H54 (cell line): ENCODE data around the gene ATAD3B.
"Not testable (repeated sequence)": the region's sequence is repeated elsewhere in the genome, so short reads cannot be mapped to it uniquely, and the experiment has no call there.

Source experiments
- DNase-seq: peaks from one replicate; pipeline ENCODE4 v3.0.0; 2011; ENCODE audit warnings: low spot score, mixed read lengths; ENCODE audit not compliant: insufficient read length
- FAIRE-seq: peaks from 3 replicates; lab custom pipeline; 2011; peaks lifted over from hg19 to GRCh38; lab: Jason Lieb, UNC
- POLR2A ChIP-seq: IDR thresholded peaks from 2 replicates; pipeline ENCODE4 v1.6.1; 2011; ENCODE audit warnings: low read depth, mild to moderate bottlenecking, low read length

ATAD3B gene

GRCh38 chr1:1531947-1532346 is 60.4 kb downstream of the ATAD3B start:
- FAIRE-seq = no peak
- no peak for TF ChIP-seq POLR2A
- DNase-seq = no peak

DNA sequence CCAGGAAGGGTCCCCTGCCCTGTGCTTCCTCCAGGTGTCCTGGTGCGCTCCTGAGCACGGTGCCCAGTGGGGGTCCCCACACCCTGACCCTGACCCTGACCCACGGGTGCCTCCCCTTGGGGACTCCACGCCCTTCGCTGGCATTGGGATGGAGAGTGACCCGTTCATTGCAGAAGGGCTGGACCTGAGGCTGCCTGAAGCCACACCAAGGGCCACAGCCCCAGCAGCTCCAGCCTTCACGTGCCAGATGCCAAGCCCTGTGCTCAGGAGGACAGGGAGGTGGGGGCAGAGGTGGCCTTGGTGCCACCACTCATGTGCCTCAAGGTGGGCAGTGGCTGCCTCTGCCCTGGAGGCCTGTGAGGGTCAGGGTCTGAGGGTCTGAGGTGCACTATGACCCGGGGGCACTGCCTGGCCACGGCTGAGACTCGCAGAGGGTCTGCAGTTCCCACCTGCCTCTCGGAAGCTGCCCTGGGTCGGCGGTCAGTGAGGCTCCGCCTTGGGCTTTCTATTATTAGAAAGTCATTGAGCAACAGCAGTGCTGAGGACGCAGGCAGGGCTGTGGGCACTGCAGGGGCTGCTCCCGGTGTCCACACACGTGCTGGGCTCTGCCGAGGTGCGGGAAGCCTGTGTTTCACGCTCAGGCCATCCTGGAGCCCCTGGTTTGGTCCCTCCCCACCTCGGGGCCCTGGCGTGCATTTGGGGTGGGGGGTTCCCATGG is 61.8 kb downstream of the ATAD3B start:
- not testable (repeated sequence) for DNase-seq, FAIRE-seq

DNA sequence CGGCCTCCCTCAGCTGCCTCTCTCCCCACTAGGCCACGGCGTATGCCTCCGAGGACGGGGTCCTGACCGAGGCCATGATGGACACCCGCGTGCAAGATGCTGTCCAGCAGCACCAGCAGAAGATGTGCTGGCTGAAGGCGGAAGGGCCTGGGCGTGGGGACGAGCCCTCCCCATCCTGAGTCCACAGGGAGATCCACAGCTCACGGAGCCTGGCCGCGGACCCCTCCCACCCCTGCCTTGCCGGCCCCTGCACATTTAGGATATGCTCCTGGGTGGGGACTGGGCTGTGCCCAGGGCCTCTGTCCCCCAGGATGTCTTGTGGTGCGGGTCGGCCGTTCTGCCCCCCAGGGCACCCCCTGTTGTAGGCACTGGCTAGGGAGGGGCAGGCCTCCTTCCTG is 62.3 kb downstream of the ATAD3B start:
- FAIRE-seq, DNase-seq: not testable (repeated sequence)

DNA sequence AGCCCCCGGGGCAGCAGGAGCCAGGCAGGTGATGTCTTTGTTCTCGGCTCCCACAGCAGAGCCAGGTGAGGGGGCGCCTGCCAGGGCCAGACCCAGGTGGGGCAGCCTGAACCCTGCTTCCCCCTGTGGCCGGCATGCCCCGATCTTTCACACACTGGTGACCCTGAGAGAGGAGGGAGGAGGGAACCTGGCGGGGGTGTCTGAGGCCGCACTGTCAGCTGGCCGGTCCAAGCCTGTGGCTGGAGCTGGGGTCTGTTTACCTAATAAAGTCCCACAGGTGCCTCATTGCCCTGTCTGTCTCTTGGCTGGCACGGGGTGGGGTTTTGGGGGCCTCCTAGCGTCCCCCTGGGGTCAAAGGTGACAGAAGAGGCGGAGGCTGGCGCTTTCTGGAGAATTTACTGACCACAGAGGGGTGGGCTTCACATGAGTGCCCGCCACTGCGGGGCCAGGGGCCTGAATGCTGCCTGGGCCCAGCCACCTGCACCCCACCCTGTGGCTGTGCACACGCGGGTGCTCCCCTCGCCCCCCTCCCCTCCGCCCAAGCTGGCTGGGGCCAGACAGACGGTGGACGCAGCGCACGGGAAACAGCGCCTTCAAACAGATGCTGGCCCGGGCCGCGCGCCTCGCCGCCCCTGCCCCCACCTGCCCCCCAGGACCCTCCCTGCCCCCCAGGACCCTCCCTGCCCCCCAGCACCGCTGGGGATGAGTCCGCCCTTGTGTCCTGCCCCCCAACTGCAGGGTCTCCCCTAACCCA is 63.0 kb downstream of the ATAD3B start:
- TF ChIP-seq POLR2A = no peak
- FAIRE-seq (no peak), DNase-seq (no peak)

GRCh38 chr1:1535201-1536018 is 63.8 kb downstream of the ATAD3B start:
- no peak for DNase-seq
- no peak for TF ChIP-seq POLR2A
- FAIRE-seq = no peak

- no peak for FAIRE-seq
Measured at GRCh38 chr1:1536019-1536937, 64.7 kb downstream of the ATAD3B start.

DNA sequence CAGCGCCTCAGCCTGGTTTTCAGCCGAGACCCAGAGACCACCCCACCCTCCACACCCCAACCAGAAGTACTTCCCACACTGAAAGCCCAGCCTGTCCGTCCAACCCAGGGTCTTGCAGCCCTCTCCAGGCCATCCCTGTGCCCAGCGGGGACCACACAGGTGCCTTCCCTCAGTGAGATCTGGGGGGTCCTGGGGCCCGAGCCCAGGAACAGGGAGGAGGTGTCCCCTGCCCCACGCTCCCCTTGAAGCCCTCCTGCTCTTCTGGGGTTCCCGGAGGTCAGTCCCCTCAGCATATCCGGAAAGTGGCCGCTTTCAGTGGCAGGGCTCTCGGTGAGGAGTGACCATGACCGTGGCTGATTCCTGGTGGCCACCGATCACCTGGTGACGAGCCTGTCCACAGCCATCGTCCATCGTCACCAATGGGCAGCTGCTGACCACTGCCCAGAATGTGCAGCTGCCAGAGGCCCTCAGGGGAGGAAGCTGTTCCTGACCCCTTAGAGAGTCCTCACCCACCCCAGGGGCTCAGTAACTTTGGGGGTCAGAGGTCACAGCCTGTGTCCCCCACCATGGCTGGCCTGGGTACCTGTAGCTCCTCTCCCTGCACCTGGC is 65.5 kb downstream of the ATAD3B start:
- FAIRE-seq = no peak
- DNase-seq = no peak
- TF ChIP-seq POLR2A = no peak

More at GRCh38 chr1:1536019-1536937, 64.7 kb downstream of the ATAD3B start:
- no peak for TF ChIP-seq POLR2A
- no peak for DNase-seq

DNA sequence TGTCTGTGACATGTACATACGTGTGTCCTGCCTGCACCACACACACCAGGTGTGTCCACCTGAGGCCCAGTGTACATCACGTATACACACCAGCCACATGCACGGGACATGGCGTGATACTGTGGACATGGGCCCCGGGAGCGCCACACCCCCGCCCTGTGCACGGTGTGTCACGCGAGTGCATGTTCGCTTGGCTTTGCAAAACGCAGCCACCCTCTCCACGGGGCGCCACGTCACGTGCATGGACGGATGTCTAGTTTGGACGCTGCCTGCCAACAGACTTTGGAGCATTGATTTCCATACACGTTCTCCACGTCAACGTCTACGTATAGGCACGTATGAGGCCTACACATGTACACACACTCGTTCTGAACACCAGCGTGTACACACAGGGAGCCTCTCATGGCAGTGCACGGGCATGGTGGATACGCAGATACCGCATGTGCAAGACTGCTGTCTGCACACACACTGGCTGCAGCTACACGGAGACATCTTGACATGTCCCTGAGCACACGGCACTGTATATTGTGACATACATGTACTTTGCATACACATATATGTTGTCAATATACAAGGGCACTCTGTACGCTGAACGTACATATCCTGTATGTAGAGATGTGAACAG is 66.2 kb downstream of the ATAD3B start:
- FAIRE-seq (no peak), DNase-seq (no peak)
- TF ChIP-seq POLR2A = no peak

- no peak for DNase-seq
- no peak for FAIRE-seq
- TF ChIP-seq POLR2A = no peak
Measured at GRCh38 chr1:1538334-1538733, 66.8 kb downstream of the ATAD3B start.

- DNase-seq = no peak
- TF ChIP-seq POLR2A = no peak
- FAIRE-seq = no peak
Measured at GRCh38 chr1:1538989-1539309, 67.4 kb downstream of the ATAD3B start.

- no peak for DNase-seq
- no peak for TF ChIP-seq POLR2A
- no peak for FAIRE-seq
Measured at GRCh38 chr1:1539310-1540089, 67.9 kb downstream of the ATAD3B start.
